DOHH2 (cell line): ENCODE data around the gene BRINP3.

Experiments
- H3F3A ChIP-seq: fragments of 200-600 bp; sonication (generic), shearing (Covaris generic); 2 replicates; pipeline ENCODE4 v1.6.0; 2016; ENCODE audit warnings: antibody characterized with exemption, mild to moderate bottlenecking; ENCODE audit not compliant: control insufficient read depth, insufficient read depth
- H3K27ac ChIP-seq: fragments of 200-600 bp; sonication (generic); 2 replicates; pipeline ENCODE4 v1.5.1; 2014; ENCODE audit warnings: low read depth, mild to moderate bottlenecking, low read length, moderate library complexity
- H3K27me3 ChIP-seq: fragments of 200-600 bp; sonication (generic); 2 replicates; pipeline ENCODE4 v1.6.1; 2014; ENCODE audit warnings: mild to moderate bottlenecking, low read length, mixed read lengths; ENCODE audit not compliant: control insufficient read depth
- H3K36me3 ChIP-seq: fragments of 200-600 bp; sonication (generic); 2 replicates; pipeline ENCODE4 v1.6.1; 2014; ENCODE audit warnings: mild to moderate bottlenecking, low read length, moderate library complexity, mixed read lengths; ENCODE audit not compliant: control insufficient read depth
- H3K4me1 ChIP-seq: fragments of 200-600 bp; sonication (generic); 2 replicates; pipeline ENCODE4 v1.6.1; 2014; ENCODE audit warnings: mild to moderate bottlenecking, low read length, mixed read lengths; ENCODE audit not compliant: control insufficient read depth
- H3K4me2 ChIP-seq: fragments of 200-600 bp; sonication (generic); 2 replicates; pipeline ENCODE4 v1.6.0; 2014; ENCODE audit warnings: mild to moderate bottlenecking, low read length, moderate library complexity
- H3K4me3 ChIP-seq: fragments of 200-600 bp; sonication (generic); 2 replicates; pipeline ENCODE4 v1.5.1; 2014; ENCODE audit warnings: mild to moderate bottlenecking, low read length, mixed read lengths
- H3K79me2 ChIP-seq: fragments of 200-600 bp; sonication (generic); 2 replicates; pipeline ENCODE4 v1.6.1; 2014; ENCODE audit warnings: mild to moderate bottlenecking, low read length, mixed read lengths; ENCODE audit not compliant: control insufficient read depth
- H3K9me2 ChIP-seq: fragments of 200-600 bp; sonication (generic); replicated peaks from 2 replicates; pipeline ENCODE4 v1.6.1; 2014; ENCODE audit warnings: mild to moderate bottlenecking, low read length, mixed read lengths; ENCODE audit not compliant: control insufficient read depth
- H3K9me3 ChIP-seq: fragments of 200-600 bp; sonication (generic); 2 replicates; pipeline ENCODE4 v1.6.1; 2014; ENCODE audit warnings: antibody characterized with exemption, low read length, mixed read lengths; ENCODE audit not compliant: control insufficient read depth, insufficient read depth
- H4K20me1 ChIP-seq: fragments of 200-600 bp; sonication (generic); 2 replicates; pipeline ENCODE4 v1.6.0; 2014; ENCODE audit warnings: low read depth, mild to moderate bottlenecking, antibody characterized with exemption, low read length, moderate library complexity; ENCODE audit not compliant: control insufficient read depth, insufficient read depth
- EZH2phosphoT487 ChIP-seq: fragments of 200-600 bp; sonication (generic); IDR thresholded peaks from 2 replicates; pipeline ENCODE4 v1.6.1; 2017; ENCODE audit warnings: borderline replicate concordance, mild to moderate bottlenecking, antibody characterized with exemption, low read length, moderate library complexity, mixed read lengths
- TF ChIP-seq, protein P1 (sequence below): fragments of 200-600 bp; sonication (generic); IDR thresholded peaks from one replicate; pipeline ENCODE4 v1.5.1; 2014; ENCODE audit warnings: antibody characterized with exemption, mild to moderate bottlenecking, low read depth, low read length; ENCODE audit not compliant: poor library complexity, severe bottlenecking

The BRINP3 gene

GRCh38 chr1:190472494-190472893, 5.2 kb downstream of the BRINP3 start:
- Histone ChIP-seq H3K79me2 (no peaks in the 10 kb centered on the region), H3K9me2 (no peaks in the 10 kb centered on the region), H3K36me3 (no peaks in the 10 kb centered on the region), H3F3A (no peaks in the 10 kb centered on the region), H3K27ac (no peak overlapping the region), H3K27me3 (no peaks in the 10 kb centered on the region), H3K4me1 (no peaks in the 10 kb centered on the region), H3K4me2 (no peak overlapping the region), H4K20me1 (no peaks in the 10 kb centered on the region), H3K9me3 (no peaks in the 10 kb centered on the region), H3K4me3 (no peak overlapping the region)
- no peak for TF ChIP-seq EZH2phosphoT487
- TF ChIP-seq, protein P1, sequence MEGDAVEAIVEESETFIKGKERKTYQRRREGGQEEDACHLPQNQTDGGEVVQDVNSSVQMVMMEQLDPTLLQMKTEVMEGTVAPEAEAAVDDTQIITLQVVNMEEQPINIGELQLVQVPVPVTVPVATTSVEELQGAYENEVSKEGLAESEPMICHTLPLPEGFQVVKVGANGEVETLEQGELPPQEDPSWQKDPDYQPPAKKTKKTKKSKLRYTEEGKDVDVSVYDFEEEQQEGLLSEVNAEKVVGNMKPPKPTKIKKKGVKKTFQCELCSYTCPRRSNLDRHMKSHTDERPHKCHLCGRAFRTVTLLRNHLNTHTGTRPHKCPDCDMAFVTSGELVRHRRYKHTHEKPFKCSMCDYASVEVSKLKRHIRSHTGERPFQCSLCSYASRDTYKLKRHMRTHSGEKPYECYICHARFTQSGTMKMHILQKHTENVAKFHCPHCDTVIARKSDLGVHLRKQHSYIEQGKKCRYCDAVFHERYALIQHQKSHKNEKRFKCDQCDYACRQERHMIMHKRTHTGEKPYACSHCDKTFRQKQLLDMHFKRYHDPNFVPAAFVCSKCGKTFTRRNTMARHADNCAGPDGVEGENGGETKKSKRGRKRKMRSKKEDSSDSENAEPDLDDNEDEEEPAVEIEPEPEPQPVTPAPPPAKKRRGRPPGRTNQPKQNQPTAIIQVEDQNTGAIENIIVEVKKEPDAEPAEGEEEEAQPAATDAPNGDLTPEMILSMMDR = no peak

- TF ChIP-seq EZH2phosphoT487 = no peak
- TF ChIP-seq, protein P1 = no peak
- H3K27me3 ChIP-seq = no peaks in the 10 kb centered on the region
- H3K36me3 ChIP-seq = no peaks in the 10 kb centered on the region
- no peaks in the 10 kb centered on the region for H3K4me1 ChIP-seq
- no peaks in the 10 kb centered on the region for H3K9me2 ChIP-seq
- no peaks in the 10 kb centered on the region for H4K20me1 ChIP-seq
- H3K27ac ChIP-seq = no peak overlapping the region
- H3K4me2 ChIP-seq = no peak overlapping the region
- H3F3A ChIP-seq = no peaks in the 10 kb centered on the region
- H3K4me3 ChIP-seq = no peak overlapping the region
- H3K9me3 ChIP-seq = no peaks in the 10 kb centered on the region
- no peaks in the 10 kb centered on the region for H3K79me2 ChIP-seq
These were observed 5.6 kb downstream of the BRINP3 start for GRCh38 chr1:190472042-190472441.

DNA sequence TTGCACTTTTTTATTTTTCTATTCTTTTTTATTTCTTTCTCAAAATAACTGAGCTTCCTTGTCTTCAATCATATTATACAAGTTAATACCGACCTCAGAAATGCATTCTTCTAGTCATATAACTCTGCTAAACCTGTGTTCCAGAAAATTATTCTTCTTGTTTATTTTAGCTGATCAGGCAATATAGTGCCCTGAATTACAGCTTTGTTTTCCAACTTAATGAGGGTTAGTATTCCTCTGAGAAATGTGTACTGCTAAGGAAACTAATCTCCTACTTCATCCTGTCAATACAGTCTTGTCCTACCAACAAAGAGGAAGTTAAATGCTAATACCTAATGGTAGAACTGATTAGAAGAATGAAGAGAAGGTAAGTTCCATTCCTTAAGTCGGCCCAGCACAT, 13.0 kb downstream of the BRINP3 start:
- Histone ChIP-seq H3K9me3 (no peaks in the 10 kb centered on the region), H4K20me1 (no peaks in the 10 kb centered on the region), H3K4me2 (no peak overlapping the region), H3K27ac (no peak overlapping the region), H3K4me3 (no peak overlapping the region), H3K9me2 (no peaks in the 10 kb centered on the region), H3K27me3 (no peaks in the 10 kb centered on the region), H3K79me2 (no peaks in the 10 kb centered on the region), H3K4me1 (no peaks in the 10 kb centered on the region), H3F3A (no peaks in the 10 kb centered on the region), H3K36me3 (no peaks in the 10 kb centered on the region)
- TF ChIP-seq, protein P1 = no peak

DNA sequence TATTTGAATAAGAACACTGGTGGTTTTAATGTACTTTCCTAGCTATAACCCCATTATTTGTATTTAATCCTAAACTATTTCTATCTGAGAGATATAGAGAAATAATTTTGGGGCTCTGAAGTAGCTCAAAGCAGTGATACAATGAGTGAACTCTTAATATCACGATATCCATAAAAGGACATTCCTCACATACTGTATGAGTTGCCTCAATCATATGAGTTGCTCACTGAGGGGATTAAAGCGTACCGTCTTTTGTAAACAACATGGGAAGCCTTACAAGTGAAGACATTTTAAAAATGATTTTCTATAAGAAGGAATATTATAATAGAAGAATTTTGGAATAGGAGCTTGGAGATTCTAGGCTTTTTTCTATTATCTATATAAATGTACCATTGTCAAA, 21.5 kb downstream of the BRINP3 start:
- no peaks in the 10 kb centered on the region for H4K20me1 ChIP-seq
- TF ChIP-seq, protein P1 = no peak
- H3K27me3 ChIP-seq = no peaks in the 10 kb centered on the region
- H3K4me1 ChIP-seq = no peaks in the 10 kb centered on the region
- H3K9me3 ChIP-seq = no peaks in the 10 kb centered on the region
- H3K4me2 ChIP-seq = no peak overlapping the region
- H3K9me2 ChIP-seq = no peaks in the 10 kb centered on the region
- H3F3A ChIP-seq = no peaks in the 10 kb centered on the region
- no peaks in the 10 kb centered on the region for H3K36me3 ChIP-seq
- no peak overlapping the region for H3K4me3 ChIP-seq
- no peaks in the 10 kb centered on the region for H3K79me2 ChIP-seq
- H3K27ac ChIP-seq = no peak overlapping the region
